ENCODE data around the gene TFAP2D. TPM values are rescaled to one million over a fixed set of nuclear protein-coding genes. Genes with fewer than 3 reads are reported as not detected.

The TFAP2D gene
- total RNA-seq (not detected), polyA plus RNA-seq (not detected)
- long read RNA-seq, donor 1 = 0 reads
- long read RNA-seq, donor 2 = 0 reads

GRCh38 chr6:50713226-50713625, at the start of gene TFAP2D:
Gene TFAP2D, plus strand, starts transcription at chr6:50713526. Its CDS starts 530 bp downstream, at chr6:50714056.
- 3 to 5% methylated on average over 4 of the region's 4 CpGs for WGBS, 2 donors
- no peak for ATAC-seq (ENCODE audit: low FRiP score)

GRCh38 chr6:50663806-50664205, 49.5 kb upstream of the TFAP2D start:
- H3K27me3 ChIP-seq (ENCODE audit: control insufficient read depth in 1 of 2, insufficient read depth in 2 of 2, low read length in 1 of 2) = no peaks in the 10 kb centered on the region
- ATAC-seq (ENCODE audit: low FRiP score) = no peak
- intact Hi-C loops (cut with DNase I) = no loop called here
- no peak for DNase-seq
- no peak overlapping the region for H3K27ac ChIP-seq (ENCODE audit: low read depth in 1 of 2, low read length in 2 of 2)
- WGBS, 2 donors = 80 to 93% methylated on average over 1 of the region's 1 CpG
- H3K4me3 ChIP-seq (ENCODE audit: low read length in 2 of 2) = no peak overlapping the region
- no peaks in the 10 kb centered on the region for H3K9me3 ChIP-seq (ENCODE audit: control insufficient read depth, low read length)
- no peaks in the 10 kb centered on the region for H3K4me1 ChIP-seq (ENCODE audit: control insufficient read depth in 1 of 2, insufficient read depth in 2 of 2, low read length in 2 of 2)
- no peaks in the 10 kb centered on the region for H3K36me3 ChIP-seq (ENCODE audit: control insufficient read depth in 1 of 2, insufficient read depth in 2 of 2, low read length in 1 of 2)

More at GRCh38 chr6:50713226-50713625, at the start of gene TFAP2D:
- intact Hi-C loops (cut with DNase I) = no loop called here
- Histone ChIP-seq H3K4me3 (ENCODE audit: low read length in 2 of 2) (no peak within 1 kb of the TSS), H3K9me3 (ENCODE audit: control insufficient read depth, low read length) (no peaks in the 10 kb centered on the region), H3K4me1 (ENCODE audit: control insufficient read depth in 1 of 2, insufficient read depth in 2 of 2, low read length in 2 of 2) (no peaks in the 10 kb centered on the region), H3K36me3 (ENCODE audit: control insufficient read depth in 1 of 2, insufficient read depth in 2 of 2, low read length in 1 of 2) (no peaks in the 10 kb centered on the region), H3K27me3 (ENCODE audit: control insufficient read depth in 1 of 2, insufficient read depth in 2 of 2, low read length in 1 of 2) (no peaks in the 10 kb centered on the region), H3K27ac (ENCODE audit: low read depth in 1 of 2, low read length in 2 of 2) (no peak within 1 kb of the TSS)
- DNase-seq = no peak

- intact Hi-C loops (cut with DNase I) = no loop called here
- ATAC-seq (ENCODE audit: low FRiP score) (no peak), DNase-seq (no peak)
- Histone ChIP-seq H3K4me1 (ENCODE audit: control insufficient read depth in 1 of 2, insufficient read depth in 2 of 2, low read length in 2 of 2) (no peaks in the 10 kb centered on the region), H3K4me3 (ENCODE audit: low read length in 2 of 2) (no peak overlapping the region), H3K9me3 (ENCODE audit: control insufficient read depth, low read length) (no peaks in the 10 kb centered on the region), H3K27ac (ENCODE audit: low read depth in 1 of 2, low read length in 2 of 2) (no peak overlapping the region), H3K36me3 (ENCODE audit: control insufficient read depth in 1 of 2, insufficient read depth in 2 of 2, low read length in 1 of 2) (no peaks in the 10 kb centered on the region), H3K27me3 (ENCODE audit: control insufficient read depth in 1 of 2, insufficient read depth in 2 of 2, low read length in 1 of 2) (no peaks in the 10 kb centered on the region)
- 14 to 42% methylated on average over 3 of the region's 3 CpGs for WGBS, 2 donors
Measured at GRCh38 chr6:50666089-50666488, 47.2 kb upstream of the TFAP2D start.

- ATAC-seq (ENCODE audit: low FRiP score) = no peak
- intact Hi-C loops (cut with DNase I) = no loop called here
- 62 to 67% methylated on average over 4 of the region's 4 CpGs for WGBS, 2 donors
Measured at GRCh38 chr6:50681213-50681824, 32.0 kb upstream of the TFAP2D start.

GRCh38 chr6:50689210-50689609, 24.1 kb upstream of the TFAP2D start:
- WGBS, 2 donors = 83% methylated on average over 3 of the region's 3 CpGs
- ATAC-seq (ENCODE audit: low FRiP score) (no peak), DNase-seq (no peak)
- intact Hi-C loops (cut with DNase I) = no loop called here
- Histone ChIP-seq H3K4me3 (ENCODE audit: low read length in 2 of 2) (no peak overlapping the region), H3K9me3 (ENCODE audit: control insufficient read depth, low read length) (no peaks in the 10 kb centered on the region), H3K4me1 (ENCODE audit: control insufficient read depth in 1 of 2, insufficient read depth in 2 of 2, low read length in 2 of 2) (no peaks in the 10 kb centered on the region), H3K27ac (ENCODE audit: low read depth in 1 of 2, low read length in 2 of 2) (no peak overlapping the region), H3K27me3 (ENCODE audit: control insufficient read depth in 1 of 2, insufficient read depth in 2 of 2, low read length in 1 of 2) (no peaks in the 10 kb centered on the region), H3K36me3 (ENCODE audit: control insufficient read depth in 1 of 2, insufficient read depth in 2 of 2, low read length in 1 of 2) (no peaks in the 10 kb centered on the region)

More at GRCh38 chr6:50681213-50681824, 32.0 kb upstream of the TFAP2D start:
- no peak for DNase-seq
- Histone ChIP-seq H3K4me3 (ENCODE audit: low read length in 2 of 2) (no peak overlapping the region), H3K27me3 (ENCODE audit: control insufficient read depth in 1 of 2, insufficient read depth in 2 of 2, low read length in 1 of 2) (no peaks in the 10 kb centered on the region), H3K4me1 (ENCODE audit: control insufficient read depth in 1 of 2, insufficient read depth in 2 of 2, low read length in 2 of 2) (no peaks in the 10 kb centered on the region), H3K27ac (ENCODE audit: low read depth in 1 of 2, low read length in 2 of 2) (no peak overlapping the region), H3K9me3 (ENCODE audit: control insufficient read depth, low read length) (no peaks in the 10 kb centered on the region), H3K36me3 (ENCODE audit: control insufficient read depth in 1 of 2, insufficient read depth in 2 of 2, low read length in 1 of 2) (no peaks in the 10 kb centered on the region)

- Histone ChIP-seq H3K36me3 (ENCODE audit: control insufficient read depth in 1 of 2, insufficient read depth in 2 of 2, low read length in 1 of 2) (no peaks in the 10 kb centered on the region), H3K4me3 (ENCODE audit: low read length in 2 of 2) (no peak overlapping the region), H3K4me1 (ENCODE audit: control insufficient read depth in 1 of 2, insufficient read depth in 2 of 2, low read length in 2 of 2) (no peaks in the 10 kb centered on the region), H3K9me3 (ENCODE audit: control insufficient read depth, low read length) (no peaks in the 10 kb centered on the region), H3K27ac (ENCODE audit: low read depth in 1 of 2, low read length in 2 of 2) (no peak overlapping the region), H3K27me3 (ENCODE audit: control insufficient read depth in 1 of 2, insufficient read depth in 2 of 2, low read length in 1 of 2) (no peaks in the 10 kb centered on the region)
- intact Hi-C loops (cut with DNase I) = no loop called here
- DNase-seq (no peak), ATAC-seq (ENCODE audit: low FRiP score) (no peak)
- 73 to 75% methylated on average over 4 of the region's 4 CpGs for WGBS, 2 donors
Measured at GRCh38 chr6:50691814-50692495, 21.4 kb upstream of the TFAP2D start.

GRCh38 chr6:50698546-50698945, 14.8 kb upstream of the TFAP2D start:
- no peaks in the 10 kb centered on the region for H3K27me3 ChIP-seq (ENCODE audit: control insufficient read depth in 1 of 2, insufficient read depth in 2 of 2, low read length in 1 of 2)
- no peak for ATAC-seq (ENCODE audit: low FRiP score)
- no peaks in the 10 kb centered on the region for H3K36me3 ChIP-seq (ENCODE audit: control insufficient read depth in 1 of 2, insufficient read depth in 2 of 2, low read length in 1 of 2)
- no peak overlapping the region for H3K27ac ChIP-seq (ENCODE audit: low read depth in 1 of 2, low read length in 2 of 2)
- no peak for DNase-seq
- no peaks in the 10 kb centered on the region for H3K4me1 ChIP-seq (ENCODE audit: control insufficient read depth in 1 of 2, insufficient read depth in 2 of 2, low read length in 2 of 2)
- H3K4me3 ChIP-seq (ENCODE audit: low read length in 2 of 2) = no peak overlapping the region
- no peaks in the 10 kb centered on the region for H3K9me3 ChIP-seq (ENCODE audit: control insufficient read depth, low read length)
- intact Hi-C loops (cut with DNase I) = no loop called here

- Histone ChIP-seq H3K4me1 (ENCODE audit: control insufficient read depth in 1 of 2, insufficient read depth in 2 of 2, low read length in 2 of 2) (no peaks in the 10 kb centered on the region), H3K27me3 (ENCODE audit: control insufficient read depth in 1 of 2, insufficient read depth in 2 of 2, low read length in 1 of 2) (no peaks in the 10 kb centered on the region), H3K4me3 (ENCODE audit: low read length in 2 of 2) (no peak overlapping the region), H3K27ac (ENCODE audit: low read depth in 1 of 2, low read length in 2 of 2) (no peak overlapping the region), H3K36me3 (ENCODE audit: control insufficient read depth in 1 of 2, insufficient read depth in 2 of 2, low read length in 1 of 2) (no peaks in the 10 kb centered on the region), H3K9me3 (ENCODE audit: control insufficient read depth, low read length) (no peaks in the 10 kb centered on the region)
- intact Hi-C loops (cut with DNase I) = no loop called here
- DNase-seq (no peak), ATAC-seq (ENCODE audit: low FRiP score) (no peak)
- 14 to 20% methylated on average over 10 to 11 of the region's 11 CpGs for WGBS, 2 donors
Measured at GRCh38 chr6:50699051-50699775, 14.1 kb upstream of the TFAP2D start.

All from aorta (tissue), 5 donors.